Mucosa of stomach (tissue), 1 donor: Measurements from ENCODE around the gene HEPHL1.

Source experiments
- H3K27me3 ChIP-seq: one replicate; pipeline ENCODE4 v1.7.0; 2013; ENCODE audit warnings: mild to moderate bottlenecking, low read length; ENCODE audit not compliant: control insufficient read depth, insufficient read depth
- H3K36me3 ChIP-seq: one replicate; pipeline ENCODE4 v1.7.0; 2013; ENCODE audit warnings: low read length; ENCODE audit not compliant: control insufficient read depth, insufficient read depth
- H3K4me1 ChIP-seq: one replicate; pipeline ENCODE4 v1.7.0; 2013; ENCODE audit warnings: mild to moderate bottlenecking, low read length; ENCODE audit not compliant: control insufficient read depth, insufficient read depth
- H3K4me3 ChIP-seq: one replicate; pipeline ENCODE4 v1.7.0; 2013; ENCODE audit warnings: low read length
- H3K9ac ChIP-seq: one replicate; pipeline ENCODE4 v1.7.0; 2013; ENCODE audit warnings: mild to moderate bottlenecking, low read length, moderate library complexity
- H3K9me3 ChIP-seq: one replicate; pipeline ENCODE4 v1.7.0; 2013; ENCODE audit warnings: mild to moderate bottlenecking, low read length, moderate library complexity; ENCODE audit not compliant: control insufficient read depth
- donor health status: Pancreatic carcinoma.

The HEPHL1 gene

GRCh38 chr11:94028436-94028835, 7.3 kb downstream of the HEPHL1 start:
- no peak overlapping the region for H3K4me3 ChIP-seq
- no peaks in the 10 kb centered on the region for H3K27me3 ChIP-seq

GRCh38 chr11:94030059-94030458, 8.9 kb downstream of the HEPHL1 start:
- no peak overlapping the region for H3K4me3 ChIP-seq

More at GRCh38 chr11:94028436-94028835, 7.3 kb downstream of the HEPHL1 start:
- Histone ChIP-seq H3K4me1 (no peaks in the 10 kb centered on the region), H3K9ac (no peak overlapping the region), H3K9me3 (no peaks in the 10 kb centered on the region), H3K36me3 (no peaks in the 10 kb centered on the region)

GRCh38 chr11:94031625-94032024, 10.5 kb downstream of the HEPHL1 start:
- H3K36me3 ChIP-seq: no peaks in the 10 kb centered on the region
- no peaks in the 10 kb centered on the region for H3K4me1 ChIP-seq
- no peak overlapping the region for H3K4me3 ChIP-seq
- no peaks in the 10 kb centered on the region for H3K27me3 ChIP-seq
- H3K9ac ChIP-seq: no peak overlapping the region
- H3K9me3 ChIP-seq: no peaks in the 10 kb centered on the region

More at GRCh38 chr11:94030059-94030458, 8.9 kb downstream of the HEPHL1 start:
- no peaks in the 10 kb centered on the region for H3K27me3 ChIP-seq
- no peaks in the 10 kb centered on the region for H3K36me3 ChIP-seq
- H3K4me1 ChIP-seq: no peaks in the 10 kb centered on the region
- H3K9me3 ChIP-seq: no peaks in the 10 kb centered on the region
- no peak overlapping the region for H3K9ac ChIP-seq

GRCh38 chr11:94032066-94032465, 10.9 kb downstream of the HEPHL1 start:
- Histone ChIP-seq H3K36me3 (no peaks in the 10 kb centered on the region), H3K27me3 (no peaks in the 10 kb centered on the region), H3K9me3 (no peaks in the 10 kb centered on the region), H3K4me1 (no peaks in the 10 kb centered on the region), H3K4me3 (no peak overlapping the region), H3K9ac (no peak overlapping the region)

- Histone ChIP-seq H3K4me1 (no peaks in the 10 kb centered on the region), H3K36me3 (no peaks in the 10 kb centered on the region), H3K9me3 (no peaks in the 10 kb centered on the region), H3K4me3 (no peak overlapping the region), H3K9ac (no peak overlapping the region), H3K27me3 (no peaks in the 10 kb centered on the region)
Measured at GRCh38 chr11:94032725-94033124, 11.6 kb downstream of the HEPHL1 start.

GRCh38 chr11:94034207-94034606, 13.1 kb downstream of the HEPHL1 start:
- Histone ChIP-seq H3K4me3 (no peak overlapping the region), H3K9me3 (no peaks in the 10 kb centered on the region), H3K4me1 (no peaks in the 10 kb centered on the region), H3K27me3 (no peaks in the 10 kb centered on the region), H3K9ac (no peak overlapping the region), H3K36me3 (no peaks in the 10 kb centered on the region)

GRCh38 chr11:94036096-94036495, 14.9 kb downstream of the HEPHL1 start:
- Histone ChIP-seq H3K9me3 (no peaks in the 10 kb centered on the region), H3K4me3 (no peak overlapping the region), H3K27me3 (no peaks in the 10 kb centered on the region), H3K9ac (no peak overlapping the region), H3K4me1 (no peaks in the 10 kb centered on the region), H3K36me3 (no peaks in the 10 kb centered on the region)

GRCh38 chr11:94043241-94043640, 22.1 kb downstream of the HEPHL1 start:
- Histone ChIP-seq H3K4me1 (no peaks in the 10 kb centered on the region), H3K27me3 (no peaks in the 10 kb centered on the region), H3K36me3 (no peaks in the 10 kb centered on the region), H3K4me3 (no peak overlapping the region), H3K9ac (no peak overlapping the region), H3K9me3 (no peaks in the 10 kb centered on the region)

- H3K4me3 ChIP-seq: no peak overlapping the region
- no peaks in the 10 kb centered on the region for H3K4me1 ChIP-seq
- no peaks in the 10 kb centered on the region for H3K27me3 ChIP-seq
- no peaks in the 10 kb centered on the region for H3K9me3 ChIP-seq
- H3K9ac ChIP-seq: no peak overlapping the region
- no peaks in the 10 kb centered on the region for H3K36me3 ChIP-seq
Measured at GRCh38 chr11:94046796-94047195, 25.6 kb downstream of the HEPHL1 start.

GRCh38 chr11:94048032-94048709, 27.0 kb downstream of the HEPHL1 start:
- H3K9me3 ChIP-seq: no peaks in the 10 kb centered on the region
- H3K9ac ChIP-seq: no peak overlapping the region
- no peaks in the 10 kb centered on the region for H3K27me3 ChIP-seq

GRCh38 chr11:94049351-94049750, 28.2 kb downstream of the HEPHL1 start:
- no peaks in the 10 kb centered on the region for H3K36me3 ChIP-seq
- H3K9me3 ChIP-seq: no peaks in the 10 kb centered on the region
- H3K4me3 ChIP-seq: no peak overlapping the region
- no peak overlapping the region for H3K9ac ChIP-seq
- H3K27me3 ChIP-seq: no peaks in the 10 kb centered on the region
- H3K4me1 ChIP-seq: no peaks in the 10 kb centered on the region

More at GRCh38 chr11:94048032-94048709, 27.0 kb downstream of the HEPHL1 start:
- Histone ChIP-seq H3K36me3 (no peaks in the 10 kb centered on the region), H3K4me1 (no peaks in the 10 kb centered on the region), H3K4me3 (no peak overlapping the region)

GRCh38 chr11:94058630-94059029, 37.5 kb downstream of the HEPHL1 start:
- H3K27me3 ChIP-seq: no peaks in the 10 kb centered on the region
- no peaks in the 10 kb centered on the region for H3K9me3 ChIP-seq
- no peak overlapping the region for H3K9ac ChIP-seq
- no peaks in the 10 kb centered on the region for H3K36me3 ChIP-seq
- no peaks in the 10 kb centered on the region for H3K4me1 ChIP-seq
- H3K4me3 ChIP-seq: no peak overlapping the region

- H3K36me3 ChIP-seq: no peaks in the 10 kb centered on the region
- no peaks in the 10 kb centered on the region for H3K4me1 ChIP-seq
- H3K27me3 ChIP-seq: no peaks in the 10 kb centered on the region
- no peak overlapping the region for H3K9ac ChIP-seq
- no peak overlapping the region for H3K4me3 ChIP-seq
- H3K9me3 ChIP-seq: no peaks in the 10 kb centered on the region
Measured at GRCh38 chr11:94059065-94059464, 37.9 kb downstream of the HEPHL1 start.
